Globus pallidus (tissue), 1 donor: ENCODE measurements around the gene TRIM25.

Experiments used
- DNase-seq: peaks from one replicate; pipeline ENCODE4 v3.0.0-alpha.2; 2015; ENCODE audit warnings: low spot score

The TRIM25 gene

DNA sequence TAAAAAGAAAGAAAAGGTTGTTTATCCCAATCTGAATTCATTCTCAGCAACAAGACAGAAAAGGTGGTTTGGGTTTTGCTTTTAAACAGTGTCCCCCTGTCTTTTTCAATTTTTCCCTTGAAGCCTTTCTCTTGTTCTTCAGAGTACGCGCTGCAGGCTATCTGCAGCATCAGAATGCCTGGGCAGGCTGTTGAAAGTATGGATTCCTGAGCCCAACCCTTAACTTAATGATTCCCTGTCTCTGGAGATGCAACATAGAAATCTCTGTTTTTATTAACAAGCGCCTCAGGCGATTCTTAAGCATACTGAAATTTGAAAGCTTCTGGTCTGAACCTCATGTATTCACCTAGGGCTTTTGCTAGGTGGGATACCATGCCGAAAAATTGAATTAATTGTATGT, 47.8 kb downstream of the TRIM25 start:
- no peak for DNase-seq

DNA sequence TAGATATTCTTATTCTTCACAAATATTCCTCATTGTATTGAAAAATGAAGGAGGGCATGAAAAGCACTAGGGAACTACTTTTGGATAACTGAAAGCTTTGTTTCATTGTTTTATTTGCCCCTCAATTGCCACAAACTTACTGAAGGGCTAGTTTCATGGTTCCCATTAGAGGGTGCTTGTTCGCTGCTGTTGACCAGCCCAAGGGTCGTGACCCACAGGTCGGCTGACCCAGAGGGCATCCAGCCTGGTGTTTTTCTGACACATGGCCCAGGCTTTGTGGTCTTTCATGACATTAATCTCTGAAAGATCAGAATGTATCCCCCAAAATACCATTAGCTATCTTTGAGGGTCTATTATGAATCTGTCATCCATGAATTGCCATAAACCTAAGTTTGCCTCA, 49.9 kb downstream of the TRIM25 start:
- DNase-seq: no peak

DNA sequence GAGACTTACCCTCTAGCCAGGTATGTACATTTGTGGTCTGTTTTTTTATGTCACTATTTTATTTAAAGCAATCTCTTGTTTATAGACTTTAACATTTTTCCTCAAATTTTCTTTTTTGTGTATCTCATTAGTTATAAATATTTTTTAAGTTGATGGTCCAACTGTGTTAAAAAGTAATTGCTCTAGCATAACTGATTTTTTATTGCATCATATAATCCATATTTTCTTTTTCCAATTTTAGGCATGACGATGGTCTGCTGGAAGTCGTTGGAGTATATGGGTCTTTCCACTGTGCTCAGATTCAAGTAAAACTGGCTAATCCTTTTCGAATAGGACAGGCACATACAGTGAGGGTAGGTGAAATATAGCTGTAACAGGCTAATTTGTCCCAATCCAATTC, 52.0 kb downstream of the TRIM25 start:
- DNase-seq: no peak

DNA sequence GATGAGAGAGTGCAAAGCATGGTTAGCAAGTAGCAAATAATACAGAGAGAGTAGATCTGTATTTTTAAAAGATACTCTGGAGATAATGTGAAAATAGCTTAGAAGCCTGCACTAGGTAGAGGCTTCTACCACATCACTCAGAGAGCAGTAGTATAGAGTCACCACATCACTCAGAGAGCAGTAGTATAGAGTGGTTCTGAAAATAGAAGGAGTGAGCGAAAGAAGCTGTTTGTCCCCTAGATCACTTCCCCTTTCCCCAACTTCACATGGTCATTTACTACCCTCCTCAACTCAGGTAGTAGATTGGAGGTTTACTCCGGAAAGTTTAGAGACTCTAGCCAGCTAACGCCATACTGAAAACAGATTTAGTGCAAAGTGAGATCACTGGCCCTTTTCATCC, 62.8 kb downstream of the TRIM25 start:
- no peak for DNase-seq

DNA sequence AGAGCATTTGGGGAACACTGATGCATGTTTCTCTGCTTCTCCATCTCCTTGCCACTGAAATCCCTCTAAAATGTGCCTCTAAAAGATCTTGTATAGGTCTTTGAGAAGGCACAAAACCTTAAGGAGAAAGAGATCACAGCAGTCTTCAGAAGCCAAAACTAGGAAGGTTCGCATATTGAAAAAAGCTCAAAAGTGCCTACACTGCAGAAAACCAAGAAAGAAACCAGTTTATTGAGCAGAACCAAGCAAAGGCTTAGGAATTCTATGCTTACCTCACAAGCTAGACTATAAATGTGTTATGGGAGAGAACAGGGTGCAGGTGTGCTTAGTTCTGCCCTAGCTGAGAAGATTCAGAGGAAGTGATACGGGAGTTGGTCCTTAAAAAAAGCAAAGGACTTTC, 63.3 kb downstream of the TRIM25 start:
- no peak for DNase-seq

DNA sequence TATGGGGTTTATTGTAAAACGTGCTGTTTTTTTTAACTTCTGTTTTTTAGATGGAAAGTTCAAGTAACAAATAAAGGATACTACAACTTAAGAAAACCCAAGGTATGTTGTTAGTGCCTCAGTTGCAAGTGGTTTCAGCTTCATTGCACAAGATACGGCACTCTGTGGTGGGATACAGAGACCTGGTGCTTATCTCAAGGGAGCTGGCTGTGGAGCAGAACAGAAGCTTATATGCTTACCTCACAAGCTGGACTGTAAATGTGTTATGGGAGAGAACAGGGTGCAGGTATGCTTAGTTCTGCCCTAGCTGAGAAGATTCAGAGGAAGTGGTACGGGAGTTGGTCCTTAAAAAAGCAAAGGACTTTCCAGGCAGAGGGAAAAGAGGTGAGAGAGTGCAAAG, 64.7 kb downstream of the TRIM25 start:
- no peak for DNase-seq

DNA sequence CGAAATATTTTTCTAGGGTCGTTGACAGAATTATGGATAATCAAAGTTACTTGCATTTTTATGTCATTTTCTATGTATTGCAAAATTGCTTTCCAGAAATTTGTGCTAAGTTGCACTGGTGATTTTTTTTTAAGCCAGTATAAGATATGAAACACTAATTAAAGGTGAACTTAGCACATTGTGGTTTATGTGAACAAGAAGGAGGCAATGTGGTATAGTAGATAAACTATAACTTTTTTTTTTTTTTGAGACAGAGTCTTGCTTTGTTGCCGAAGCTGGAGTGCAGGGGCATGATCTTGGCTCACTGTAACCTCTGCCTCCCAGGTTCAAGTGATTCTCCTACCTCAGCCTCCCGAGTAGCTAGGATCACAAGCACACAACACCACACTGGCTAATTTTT, 66.7 kb downstream of the TRIM25 start:
- no peak for DNase-seq

DNA sequence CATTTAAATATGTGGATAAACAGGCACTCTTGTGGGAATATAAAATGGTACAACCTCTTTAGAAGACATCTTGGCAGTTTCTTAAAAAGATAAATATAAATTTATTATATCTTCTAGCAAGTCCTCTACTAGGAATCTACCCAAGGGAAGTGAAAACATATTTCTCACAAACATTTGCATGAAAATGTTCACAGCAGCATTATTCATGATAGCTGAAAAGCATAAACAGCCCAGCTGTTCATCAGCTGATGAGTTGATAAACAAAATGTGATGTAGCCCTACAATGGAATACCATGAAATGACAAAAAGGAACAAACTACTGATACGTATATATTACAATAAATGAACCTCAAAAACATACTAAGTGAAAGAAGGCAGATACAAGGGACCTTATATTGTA, 67.9 kb downstream of the TRIM25 start:
- DNase-seq: no peak

DNA sequence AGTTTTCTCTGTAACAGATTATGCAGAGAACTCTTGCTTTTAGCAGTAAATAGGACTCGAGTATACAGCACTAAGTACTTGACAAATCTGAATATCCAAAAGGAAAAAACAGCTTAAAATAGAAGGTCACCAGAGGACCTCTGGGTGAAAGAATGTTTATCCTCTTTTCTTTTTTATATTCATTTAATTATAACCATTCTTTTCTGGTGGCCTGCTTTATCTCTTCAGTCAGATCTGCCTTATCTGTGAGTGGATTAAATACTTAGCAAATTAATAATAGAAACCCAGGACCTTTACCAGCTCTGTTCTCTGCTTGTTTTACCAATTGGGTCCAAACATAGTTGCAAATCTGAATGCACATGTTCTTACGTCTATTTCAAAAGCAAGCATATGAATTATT, 71.3 kb downstream of the TRIM25 start:
- DNase-seq: no peak

DNA sequence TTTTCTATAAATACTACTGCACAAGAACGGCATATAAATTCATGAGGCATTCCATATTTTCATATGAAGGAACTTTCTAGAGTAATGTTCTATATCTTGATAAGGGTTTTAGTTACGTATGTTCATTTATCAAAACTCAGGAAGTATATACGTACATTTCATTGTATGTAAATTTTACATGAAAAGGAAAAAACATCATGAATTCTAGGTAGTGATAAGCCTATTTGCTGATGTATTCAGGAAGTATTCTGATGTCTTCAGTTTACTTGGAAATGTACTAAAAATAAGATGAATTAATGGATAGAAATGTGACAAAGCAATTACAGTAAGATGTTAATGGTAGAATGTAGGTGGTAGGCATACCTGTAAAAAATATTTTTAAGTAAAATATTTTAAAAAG, 75.2 kb downstream of the TRIM25 start:
- no peak for DNase-seq
